Measurements from ENCODE around the gene CTTNBP2. TPM values are rescaled to one million over a fixed set of nuclear protein-coding genes. Genes with fewer than 3 reads are reported as not detected.

Gene CTTNBP2
- total and polyA plus RNA-seq, 10 of the 15 experiments (the other 5 are each of a cell fraction or from before 2014, with no cell fraction given), result 0.04 to 0.43 TPM; not detected in 8

DNA sequence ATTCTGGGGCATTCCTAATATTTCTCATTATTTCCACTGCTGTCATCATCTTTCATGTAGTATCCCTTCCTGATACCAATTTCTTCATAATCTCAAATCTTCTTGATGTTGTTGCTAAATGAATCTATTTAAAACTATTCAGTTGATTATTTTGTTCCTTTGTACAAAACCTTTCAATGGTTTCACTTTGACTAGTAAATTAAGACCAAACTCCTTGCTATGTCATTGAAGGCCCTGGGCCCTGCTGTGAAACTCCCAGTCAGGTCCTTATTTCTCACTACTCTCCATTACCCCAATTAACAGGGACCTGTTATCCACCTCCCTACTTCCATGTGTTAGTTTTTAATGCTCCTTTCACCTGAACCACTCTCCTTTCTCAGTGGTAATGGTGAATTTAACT, 97.0 kb downstream of the CTTNBP2 start:
- ChIA-PET SMC1A (ENCODE audit: uncharacterized antibody, unreplicated experiment) (interaction anchor here (0.8 to 6.9 kb wide), 7 partner anchors 13 to 60 kb away, joined by 3 to 33 read pairs (median 4); no protein-coding TSS in a partner anchor), CTCF (interaction anchor here (0.8 to 4.7 kb wide), 7 partner anchors 10 to 378 kb away, joined by 3 to 18 read pairs (median 3); no protein-coding TSS in a partner anchor), RAD21 (ENCODE audit: unreplicated experiment) (interaction anchor here (1.0 kb wide), 2 partner anchors 45 to 48 kb away, joined by 3 read pairs; no protein-coding TSS in a partner anchor), POLR2A (interaction anchor here (1.3 kb wide), 1 partner anchor 17 kb away, joined by 3 read pairs; no protein-coding TSS in a partner anchor)
- DNase-seq (ENCODE audit: low read depth, low spot score) (no peak), ATAC-seq (peak; percentile 50), FAIRE-seq (no peak)
- BruUV-seq (replicated peaks), result no TSS peak
- Histone ChIP-seq H4K20me1 (ENCODE audit: control insufficient read depth, insufficient read depth) (no peaks in the 10 kb centered on the region), H3K4me1 (ENCODE audit: control insufficient read depth, insufficient read depth, low read length) (peaks cover 27% of the 10 kb centered on the region), H3K36me3 (ENCODE audit: control insufficient read depth in 2 of 2, insufficient read depth in 2 of 2, low read length in 1 of 2) (no peaks in the 10 kb centered on the region), H3K4me3 (no peak overlapping the region), H3K79me2 (ENCODE audit: control insufficient read depth, insufficient read depth, low read length) (no peaks in the 10 kb centered on the region), H3K27ac (ENCODE audit: control insufficient read depth, insufficient read depth) (no peak overlapping the region), H3K27me3 (replicated peaks in 1 of 2; ENCODE audit: control insufficient read depth in 2 of 2, insufficient read depth in 2 of 2, low read length in 1 of 2) (no peaks in the 10 kb centered on the region), H2AFZ (ENCODE audit: control insufficient read depth, low read depth, low read length) (no peak overlapping the region), H3K9ac (ENCODE audit: control insufficient read depth, insufficient read depth, low read length) (no peak overlapping the region), H3K9me3 (replicated peaks; ENCODE audit: control insufficient read depth, insufficient read depth, low read length) (no peaks in the 10 kb centered on the region), H3K4me2 (ENCODE audit: control insufficient read depth, insufficient read depth) (no peak overlapping the region)
- in situ Hi-C loops (cut with MboI) (no loop called here), intact Hi-C loops (cut with micrococcal nuclease; ENCODE audit: unreplicated experiment) (no loop called here)
- TF ChIP-seq CREM (IDR thresholded peaks at IDR 0.05; ENCODE audit: low read depth), result no peak
- TF ChIP-seq, protein P1, sequence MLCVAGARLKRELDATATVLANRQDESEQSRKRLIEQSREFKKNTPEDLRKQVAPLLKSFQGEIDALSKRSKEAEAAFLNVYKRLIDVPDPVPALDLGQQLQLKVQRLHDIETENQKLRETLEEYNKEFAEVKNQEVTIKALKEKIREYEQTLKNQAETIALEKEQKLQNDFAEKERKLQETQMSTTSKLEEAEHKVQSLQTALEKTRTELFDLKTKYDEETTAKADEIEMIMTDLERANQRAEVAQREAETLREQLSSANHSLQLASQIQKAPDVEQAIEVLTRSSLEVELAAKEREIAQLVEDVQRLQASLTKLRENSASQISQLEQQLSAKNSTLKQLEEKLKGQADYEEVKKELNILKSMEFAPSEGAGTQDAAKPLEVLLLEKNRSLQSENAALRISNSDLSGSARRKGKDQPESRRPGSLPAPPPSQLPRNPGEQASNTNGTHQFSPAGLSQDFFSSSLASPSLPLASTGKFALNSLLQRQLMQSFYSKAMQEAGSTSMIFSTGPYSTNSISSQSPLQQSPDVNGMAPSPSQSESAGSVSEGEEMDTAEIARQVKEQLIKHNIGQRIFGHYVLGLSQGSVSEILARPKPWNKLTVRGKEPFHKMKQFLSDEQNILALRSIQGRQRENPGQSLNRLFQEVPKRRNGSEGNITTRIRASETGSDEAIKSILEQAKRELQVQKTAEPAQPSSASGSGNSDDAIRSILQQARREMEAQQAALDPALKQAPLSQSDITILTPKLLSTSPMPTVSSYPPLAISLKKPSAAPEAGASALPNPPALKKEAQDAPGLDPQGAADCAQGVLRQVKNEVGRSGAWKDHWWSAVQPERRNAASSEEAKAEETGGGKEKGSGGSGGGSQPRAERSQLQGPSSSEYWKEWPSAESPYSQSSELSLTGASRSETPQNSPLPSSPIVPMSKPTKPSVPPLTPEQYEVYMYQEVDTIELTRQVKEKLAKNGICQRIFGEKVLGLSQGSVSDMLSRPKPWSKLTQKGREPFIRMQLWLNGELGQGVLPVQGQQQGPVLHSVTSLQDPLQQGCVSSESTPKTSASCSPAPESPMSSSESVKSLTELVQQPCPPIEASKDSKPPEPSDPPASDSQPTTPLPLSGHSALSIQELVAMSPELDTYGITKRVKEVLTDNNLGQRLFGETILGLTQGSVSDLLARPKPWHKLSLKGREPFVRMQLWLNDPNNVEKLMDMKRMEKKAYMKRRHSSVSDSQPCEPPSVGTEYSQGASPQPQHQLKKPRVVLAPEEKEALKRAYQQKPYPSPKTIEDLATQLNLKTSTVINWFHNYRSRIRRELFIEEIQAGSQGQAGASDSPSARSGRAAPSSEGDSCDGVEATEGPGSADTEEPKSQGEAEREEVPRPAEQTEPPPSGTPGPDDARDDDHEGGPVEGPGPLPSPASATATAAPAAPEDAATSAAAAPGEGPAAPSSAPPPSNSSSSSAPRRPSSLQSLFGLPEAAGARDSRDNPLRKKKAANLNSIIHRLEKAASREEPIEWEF (IDR thresholded peaks at IDR 0.05; ENCODE audit: insufficient replicate concordance, low read depth, low read length), result no peak
- TF ChIP-seq ATF7 (IDR thresholded peaks at IDR 0.05; ENCODE audit: low read depth), result peak; percentile 38
- peak; percentile 12; the same call in 1 of the 2 replicates for TF ChIP-seq RUNX3 (IDR thresholded peaks at IDR 0.05; ENCODE audit: low read length)
- peak; percentile 84 for TF ChIP-seq MTA2 (IDR thresholded peaks at IDR 0.05; ENCODE audit: low read depth)
- TF ChIP-seq, protein P2, sequence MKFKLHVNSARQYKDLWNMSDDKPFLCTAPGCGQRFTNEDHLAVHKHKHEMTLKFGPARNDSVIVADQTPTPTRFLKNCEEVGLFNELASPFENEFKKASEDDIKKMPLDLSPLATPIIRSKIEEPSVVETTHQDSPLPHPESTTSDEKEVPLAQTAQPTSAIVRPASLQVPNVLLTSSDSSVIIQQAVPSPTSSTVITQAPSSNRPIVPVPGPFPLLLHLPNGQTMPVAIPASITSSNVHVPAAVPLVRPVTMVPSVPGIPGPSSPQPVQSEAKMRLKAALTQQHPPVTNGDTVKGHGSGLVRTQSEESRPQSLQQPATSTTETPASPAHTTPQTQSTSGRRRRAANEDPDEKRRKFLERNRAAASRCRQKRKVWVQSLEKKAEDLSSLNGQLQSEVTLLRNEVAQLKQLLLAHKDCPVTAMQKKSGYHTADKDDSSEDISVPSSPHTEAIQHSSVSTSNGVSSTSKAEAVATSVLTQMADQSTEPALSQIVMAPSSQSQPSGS (IDR thresholded peaks at IDR 0.05; ENCODE audit: low read length), result 0 out of 2 replicates have a peak, but pooled peaks have one; percentile 41
- peak; percentile 48; the same call in 1 of the 2 replicates for TF ChIP-seq NFIC (IDR thresholded peaks at IDR 0.05; ENCODE audit: low read depth, low read length)
- TF ChIP-seq, protein P3, sequence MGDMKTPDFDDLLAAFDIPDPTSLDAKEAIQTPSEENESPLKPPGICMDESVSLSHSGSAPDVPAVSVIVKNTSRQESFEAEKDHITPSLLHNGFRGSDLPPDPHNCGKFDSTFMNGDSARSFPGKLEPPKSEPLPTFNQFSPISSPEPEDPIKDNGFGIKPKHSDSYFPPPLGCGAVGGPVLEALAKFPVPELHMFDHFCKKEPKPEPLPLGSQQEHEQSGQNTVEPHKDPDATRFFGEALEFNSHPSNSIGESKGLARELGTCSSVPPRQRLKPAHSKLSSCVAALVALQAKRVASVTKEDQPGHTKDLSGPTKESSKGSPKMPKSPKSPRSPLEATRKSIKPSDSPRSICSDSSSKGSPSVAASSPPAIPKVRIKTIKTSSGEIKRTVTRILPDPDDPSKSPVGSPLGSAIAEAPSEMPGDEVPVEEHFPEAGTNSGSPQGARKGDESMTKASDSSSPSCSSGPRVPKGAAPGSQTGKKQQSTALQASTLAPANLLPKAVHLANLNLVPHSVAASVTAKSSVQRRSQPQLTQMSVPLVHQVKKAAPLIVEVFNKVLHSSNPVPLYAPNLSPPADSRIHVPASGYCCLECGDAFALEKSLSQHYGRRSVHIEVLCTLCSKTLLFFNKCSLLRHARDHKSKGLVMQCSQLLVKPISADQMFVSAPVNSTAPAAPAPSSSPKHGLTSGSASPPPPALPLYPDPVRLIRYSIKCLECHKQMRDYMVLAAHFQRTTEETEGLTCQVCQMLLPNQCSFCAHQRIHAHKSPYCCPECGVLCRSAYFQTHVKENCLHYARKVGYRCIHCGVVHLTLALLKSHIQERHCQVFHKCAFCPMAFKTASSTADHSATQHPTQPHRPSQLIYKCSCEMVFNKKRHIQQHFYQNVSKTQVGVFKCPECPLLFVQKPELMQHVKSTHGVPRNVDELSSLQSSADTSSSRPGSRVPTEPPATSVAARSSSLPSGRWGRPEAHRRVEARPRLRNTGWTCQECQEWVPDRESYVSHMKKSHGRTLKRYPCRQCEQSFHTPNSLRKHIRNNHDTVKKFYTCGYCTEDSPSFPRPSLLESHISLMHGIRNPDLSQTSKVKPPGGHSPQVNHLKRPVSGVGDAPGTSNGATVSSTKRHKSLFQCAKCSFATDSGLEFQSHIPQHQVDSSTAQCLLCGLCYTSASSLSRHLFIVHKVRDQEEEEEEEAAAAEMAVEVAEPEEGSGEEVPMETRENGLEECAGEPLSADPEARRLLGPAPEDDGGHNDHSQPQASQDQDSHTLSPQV (IDR thresholded peaks at IDR 0.05), result no peak
- TF ChIP-seq, protein P4, sequence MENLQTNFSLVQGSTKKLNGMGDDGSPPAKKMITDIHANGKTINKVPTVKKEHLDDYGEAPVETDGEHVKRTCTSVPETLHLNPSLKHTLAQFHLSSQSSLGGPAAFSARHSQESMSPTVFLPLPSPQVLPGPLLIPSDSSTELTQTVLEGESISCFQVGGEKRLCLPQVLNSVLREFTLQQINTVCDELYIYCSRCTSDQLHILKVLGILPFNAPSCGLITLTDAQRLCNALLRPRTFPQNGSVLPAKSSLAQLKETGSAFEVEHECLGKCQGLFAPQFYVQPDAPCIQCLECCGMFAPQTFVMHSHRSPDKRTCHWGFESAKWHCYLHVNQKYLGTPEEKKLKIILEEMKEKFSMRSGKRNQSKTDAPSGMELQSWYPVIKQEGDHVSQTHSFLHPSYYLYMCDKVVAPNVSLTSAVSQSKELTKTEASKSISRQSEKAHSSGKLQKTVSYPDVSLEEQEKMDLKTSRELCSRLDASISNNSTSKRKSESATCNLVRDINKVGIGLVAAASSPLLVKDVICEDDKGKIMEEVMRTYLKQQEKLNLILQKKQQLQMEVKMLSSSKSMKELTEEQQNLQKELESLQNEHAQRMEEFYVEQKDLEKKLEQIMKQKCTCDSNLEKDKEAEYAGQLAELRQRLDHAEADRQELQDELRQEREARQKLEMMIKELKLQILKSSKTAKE (IDR thresholded peaks at IDR 0.05; ENCODE audit: low read depth, poor library complexity, severe bottlenecking), result peak; percentile 15
- no peak for TF ChIP-seq RELA (IDR thresholded peaks at IDR 0.05; ENCODE audit: borderline replicate concordance, partially characterized antibody)
- peak; percentile 70 for TF ChIP-seq IKZF1 (conservative IDR thresholded peaks at IDR 0.05)
